RWPE1 (cell line): ENCODE data around the gene DBNDD2.

Experiments used
- CTCF ChIA-PET: fragments of 350-600 bp; sonication (Branson Sonifier 250); formaldehyde crosslinking; extraction: SDS; loops from one replicate; lab custom pipeline; 2021; lab: Yijun Ruan, JAX
- POLR2A ChIA-PET: fragments of 400-600 bp; formaldehyde crosslinking; extraction: SDS; loops from one replicate; lab custom pipeline; 2020; ENCODE audit warnings: antibody characterized with exemption; ENCODE audit not compliant: low non-redundant PET; lab: Yijun Ruan, JAX
- DNase-seq: peaks from one replicate; pipeline ENCODE4 v3.0.0; 2012; ENCODE audit warnings: low spot score
- H3K27ac ChIP-seq: fragments of 450-650 bp; 2 replicates; pipeline ENCODE4 v1.5.1; 2017
- CTCF ChIP-seq: fragments of 450-650 bp; conservative IDR thresholded peaks from 2 replicates; pipeline ENCODE4 v1.5.1; 2017; ENCODE audit warnings: low read depth, mild to moderate bottlenecking

DBNDD2 gene

GRCh38 chr20:45402946-45403345, 5.1 kb upstream of the DBNDD2 start:
- no peak overlapping the region for H3K27ac ChIP-seq
- ChIA-PET POLR2A (no interaction called here), CTCF (interaction anchor here (0.7 to 1.5 kb wide), 3 partner anchors 9 to 82 kb away, joined by 3 to 5 read pairs (median 5); no protein-coding TSS in a partner anchor)
- TF ChIP-seq CTCF, result no peak
- DNase-seq, result no peak

- POLR2A ChIA-PET, result no interaction called here
- no peak for DNase-seq
- CTCF ChIA-PET, result interaction anchor here (0.5 to 1.6 kb wide), 7 partner anchors 11 to 93 kb away, joined by 3 to 5 read pairs (median 4); partner anchors contain the start of gene PIGT
- no peak for TF ChIP-seq CTCF
- no peak overlapping the region for H3K27ac ChIP-seq
These were observed 3.7 kb upstream of the DBNDD2 start for GRCh38 chr20:45404438-45404837.

- no peak for TF ChIP-seq CTCF
- peak overlapping the region; percentile 74 for H3K27ac ChIP-seq
- DNase-seq, result peak; percentile 34
- POLR2A ChIA-PET, result interaction anchor here (0.9 kb wide), 1 partner anchor 43 kb away, joined by 3 read pairs; the partner anchor contains the start of gene SYS1
- CTCF ChIA-PET, result interaction anchor here (0.6 to 1.4 kb wide), 4 partner anchors 59 to 365 kb away, joined by 3 to 4 read pairs (median 4); no protein-coding TSS in a partner anchor
These were observed 2.4 kb upstream of the DBNDD2 start for GRCh38 chr20:45405571-45406259.

- peak overlapping the region; percentile 74 for H3K27ac ChIP-seq
- ChIA-PET POLR2A (interaction anchor here (1.1 to 1.5 kb wide), 2 partner anchors 9 to 13 kb away, joined by 3 to 9 read pairs; partner anchors contain the start of gene PIGT), CTCF (interaction anchor here (0.5 to 2.4 kb wide), 11 partner anchors 31 to 365 kb away, joined by 3 to 14 read pairs (median 4); partner anchors contain the start of gene SYS1)
These were observed 1.6 kb upstream of the DBNDD2 start for GRCh38 chr20:45406260-45407066.

GRCh38 chr20:45407067-45407745, 883 bp upstream of the DBNDD2 start:
- TF ChIP-seq CTCF, result no peak
- peak; percentile 58 for DNase-seq
- POLR2A ChIA-PET, result interaction anchor here (1.0 to 1.5 kb wide), 3 partner anchors 9 to 12 kb away, joined by 3 to 9 read pairs (median 3); partner anchors contain the start of gene PIGT
- CTCF ChIA-PET, result interaction anchor here (0.5 to 2.4 kb wide), 11 partner anchors 30 to 364 kb away, joined by 3 to 14 read pairs (median 5); partner anchors contain the start of gene SYS1
- H3K27ac ChIP-seq, result peak overlapping the region; percentile 74

More at GRCh38 chr20:45406260-45407066, 1.6 kb upstream of the DBNDD2 start:
- peak; percentile 77 for DNase-seq
- TF ChIP-seq CTCF, result no peak
